ENCODE results near the gene DUSP23.

GRCh38 chr1:159817276-159818041 lies 36.7 kb downstream of the DUSP23 start:
- TF ChIP-seq POLR2AphosphoS5 (IDR thresholded peaks at IDR 0.05; ENCODE audit: borderline replicate concordance, low read depth, low read length): no peak
- no peak for TF ChIP-seq EZH2 (IDR thresholded peaks at IDR 0.05)

All from SK-N-MC (cell line).